AG09319 (cell line): ENCODE measurements around the gene SYCE3.

Experiments used
- DNase-seq: peaks from one replicate; pipeline ENCODE4 v3.0.0-alpha.2; 2010; ENCODE audit warnings: low read depth; ENCODE audit errors: extremely low read depth
- TF ChIP-seq, protein P1 (sequence below): IDR thresholded peaks from 2 replicates; pipeline ENCODE4 v1.5.1; 2011; ENCODE audit warnings: low read depth, mild to moderate bottlenecking, inconsistent platforms, low read length, moderate library complexity

Gene SYCE3

DNA sequence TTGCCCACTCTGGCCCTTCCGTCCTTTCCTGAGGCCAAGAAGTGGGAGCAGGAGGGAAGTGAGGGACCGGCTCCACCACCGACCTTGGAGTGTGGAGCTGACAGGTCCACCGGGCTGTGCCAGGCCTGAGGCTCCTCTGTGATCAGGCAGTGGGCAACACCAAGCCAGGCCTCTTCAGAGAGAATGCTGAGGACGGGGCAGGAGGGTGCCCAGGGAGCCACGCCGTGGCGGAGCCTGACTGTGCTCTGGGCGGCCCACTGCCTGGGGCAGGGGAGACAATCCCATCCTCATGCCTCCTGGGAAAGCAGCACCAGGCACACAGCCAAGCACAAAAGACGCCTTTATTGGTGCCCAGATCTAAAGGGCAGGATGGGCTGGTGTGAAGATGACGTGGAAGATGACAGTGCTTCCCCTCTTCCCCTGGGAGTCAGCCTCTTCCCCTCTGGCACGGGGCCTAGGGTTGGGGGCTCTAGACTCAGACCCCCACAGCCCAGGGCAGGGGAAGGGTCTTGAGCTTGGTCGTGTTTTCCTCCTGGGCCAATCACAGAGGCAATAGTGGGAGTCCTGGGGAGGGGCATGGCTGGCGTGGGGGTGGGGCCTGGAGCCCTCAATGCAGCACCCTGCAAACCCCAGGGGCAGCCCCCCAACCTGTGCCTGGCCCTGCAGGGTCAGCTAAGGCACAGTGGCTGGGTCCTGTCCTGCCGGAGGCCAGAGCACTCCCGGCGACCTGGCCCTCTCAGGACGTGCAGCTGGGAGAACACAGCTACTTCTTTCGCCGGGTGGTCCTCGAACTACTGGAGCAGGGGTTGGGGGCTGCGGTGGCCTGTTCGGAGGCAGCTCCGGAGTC, 59.9 kb downstream of the SYCE3 start:
- TF ChIP-seq, protein P1, sequence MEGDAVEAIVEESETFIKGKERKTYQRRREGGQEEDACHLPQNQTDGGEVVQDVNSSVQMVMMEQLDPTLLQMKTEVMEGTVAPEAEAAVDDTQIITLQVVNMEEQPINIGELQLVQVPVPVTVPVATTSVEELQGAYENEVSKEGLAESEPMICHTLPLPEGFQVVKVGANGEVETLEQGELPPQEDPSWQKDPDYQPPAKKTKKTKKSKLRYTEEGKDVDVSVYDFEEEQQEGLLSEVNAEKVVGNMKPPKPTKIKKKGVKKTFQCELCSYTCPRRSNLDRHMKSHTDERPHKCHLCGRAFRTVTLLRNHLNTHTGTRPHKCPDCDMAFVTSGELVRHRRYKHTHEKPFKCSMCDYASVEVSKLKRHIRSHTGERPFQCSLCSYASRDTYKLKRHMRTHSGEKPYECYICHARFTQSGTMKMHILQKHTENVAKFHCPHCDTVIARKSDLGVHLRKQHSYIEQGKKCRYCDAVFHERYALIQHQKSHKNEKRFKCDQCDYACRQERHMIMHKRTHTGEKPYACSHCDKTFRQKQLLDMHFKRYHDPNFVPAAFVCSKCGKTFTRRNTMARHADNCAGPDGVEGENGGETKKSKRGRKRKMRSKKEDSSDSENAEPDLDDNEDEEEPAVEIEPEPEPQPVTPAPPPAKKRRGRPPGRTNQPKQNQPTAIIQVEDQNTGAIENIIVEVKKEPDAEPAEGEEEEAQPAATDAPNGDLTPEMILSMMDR, result no peak
- DNase-seq, result no peak

DNA sequence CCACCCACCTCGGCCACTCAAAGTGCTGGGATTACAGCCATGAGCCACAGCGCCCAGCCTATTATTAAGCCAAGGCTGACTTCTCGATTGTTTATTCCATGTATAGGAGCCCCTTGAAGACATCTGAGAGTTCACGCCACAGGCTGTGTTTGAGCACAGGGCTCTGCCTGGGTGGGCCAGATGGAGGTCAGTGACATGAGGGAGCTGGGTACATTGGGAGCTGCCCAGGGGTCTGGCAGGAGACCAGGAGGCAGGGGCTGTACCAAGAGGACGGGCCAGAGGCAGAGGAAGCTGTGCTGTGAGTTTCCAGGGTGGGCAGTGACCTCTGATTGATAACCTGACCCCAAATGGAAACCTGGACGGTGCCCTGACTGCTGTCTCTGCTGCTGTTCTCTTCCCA, 60.6 kb downstream of the SYCE3 start:
- TF ChIP-seq, protein P1, result no peak
- DNase-seq, result no peak
